Lung (tissue), 12 donors: Measurements from ENCODE around the gene FUT8. TPM values are rescaled to one million over a fixed set of nuclear protein-coding genes. Genes with fewer than 3 reads are reported as not detected.

Experiments
- ATAC-seq: fragments of 200-7000 bp; cut with Tn5 transposase; one replicate; pipeline ENCODE4 v1.9.1; 2020; ENCODE audit warnings: moderate number of reproducible peaks; ENCODE audit not compliant: insufficient read depth, low FRiP score
- DNase-seq, 3 donors: peaks; one replicate each; pipeline ENCODE4 v3.0.0-alpha.2; 2013 to 2017
- H3K27ac ChIP-seq, 2 donors: one replicate each; pipeline ENCODE4 v1.5.1; 2013; ENCODE audit warnings: mild to moderate bottlenecking in 2 of 2, moderate library complexity in 2 of 2, control low read depth in 1 of 2, inconsistent platforms in 1 of 2, low read depth in 1 of 2, low read length in 1 of 2
- H3K27me3 ChIP-seq, 3 donors: one replicate each; pipeline ENCODE4 v1.5.1; 2013; ENCODE audit warnings: low read length in 2 of 3; ENCODE audit not compliant: control insufficient read depth in 3 of 3, insufficient read depth in 3 of 3
- H3K36me3 ChIP-seq, 4 donors: one replicate each; pipeline ENCODE4 v1.5.1; 2013; ENCODE audit warnings: low read length in 4 of 4, mild to moderate bottlenecking in 1 of 4, moderate library complexity in 1 of 4; ENCODE audit not compliant: control insufficient read depth in 4 of 4, insufficient read depth in 4 of 4
- H3K4me1 ChIP-seq, 5 donors: one replicate each; pipeline ENCODE4 v1.5.1; 2013; ENCODE audit warnings: low read length in 5 of 5, mild to moderate bottlenecking in 2 of 5, moderate library complexity in 1 of 5; ENCODE audit not compliant: control insufficient read depth in 5 of 5, insufficient read depth in 5 of 5
- H3K4me3 ChIP-seq: one replicate; pipeline ENCODE4 v1.5.1; 2013; ENCODE audit warnings: mild to moderate bottlenecking, control low read depth, moderate library complexity
- H3K9ac ChIP-seq, 2 donors: one replicate each; pipeline ENCODE4 v1.5.1; 2013; ENCODE audit warnings: low read length in 2 of 2, control low read depth in 1 of 2; ENCODE audit not compliant: insufficient read depth in 1 of 2
- H3K9me3 ChIP-seq, 4 donors: one replicate each; pipeline ENCODE4 v1.5.1; 2013; ENCODE audit warnings: low read length in 3 of 4, mild to moderate bottlenecking in 1 of 4, moderate library complexity in 1 of 4; ENCODE audit not compliant: control insufficient read depth in 4 of 4, insufficient read depth in 3 of 4
- CTCF ChIP-seq: IDR thresholded peaks from 2 replicates; pipeline ENCODE4 v1.5.1; 2012; ENCODE audit warnings: mild to moderate bottlenecking; ENCODE audit errors: control extremely low read depth, extremely low read depth
- WGBS, 2 donors: extraction: QIAGEN DNeasy Blood & Tissue Kit; methylation state at CpG; one replicate each; pipeline ENCODE4 v1.1.7; 2013; 5-methylcytosine and 5-hydroxymethylcytosine counted together
- polyA plus RNA-seq, 2 donors: library from polyadenylated mRNA; stranded (reverse); fragments of 200-250 nt; gene quantifications; one replicate each; pipeline ENCODE4 v1.2.1, GENCODE V29; 2013
- total RNA-seq, 2 donors: library from RNA; depleted of rRNA in 1 of 2; stranded (reverse); fragments of >200 nt in 1 of 2; gene quantifications; one replicate each; pipeline ENCODE4 v1.2.1, GENCODE V29; 2014 to 2021
- donor health status: control.
- donor health status: control.
- donor health status: Bipolar disorder and iron deficiency.
- donor health status: healthy.
- donor health status: DM: yes; HTN: yes; CAD: no.

FUT8 gene
- total and polyA plus RNA-seq, 4 donors, result 9.9 to 98.5 (median 25.8) TPM

- peaks cover 0 to 2% (median 0%) of the 10 kb centered on the region in 4 donors for H3K9me3 ChIP-seq
- no peak overlapping the region for H3K27ac ChIP-seq
- H3K4me3 ChIP-seq, result no peak overlapping the region
- H3K4me1 ChIP-seq, result peaks cover 0 to 3% (median 0%) of the 10 kb centered on the region in 5 donors
- no peak for TF ChIP-seq CTCF
- H3K27me3 ChIP-seq, result no peaks in the 10 kb centered on the region
- ATAC-seq (no peak), DNase-seq (peak in 2 of 3 donors; percentile 52 to 58)
- H3K9ac ChIP-seq, result no peak overlapping the region
- no peaks in the 10 kb centered on the region for H3K36me3 ChIP-seq
- 54 to 71% methylated on average over 1 of the region's 1 CpG for WGBS, 2 donors
Observed at GRCh38 chr14:65446159-65446558, 33.6 kb downstream of the FUT8 start.

GRCh38 chr14:65449647-65450046 is 37.1 kb downstream of the FUT8 start:
- peaks cover 0 to 3% (median 1%) of the 10 kb centered on the region in 4 donors for H3K9me3 ChIP-seq
- ATAC-seq, result no peak
- no peak overlapping the region for H3K4me3 ChIP-seq
- H3K27me3 ChIP-seq, result no peaks in the 10 kb centered on the region
- TF ChIP-seq CTCF, result no peak
- no peak overlapping the region for H3K27ac ChIP-seq
- no peak for DNase-seq
- peaks cover 0 to 6% (median 3%) of the 10 kb centered on the region in 5 donors for H3K4me1 ChIP-seq
- peaks cover 0 to 3% (median 0%) of the 10 kb centered on the region in 4 donors for H3K36me3 ChIP-seq
- H3K9ac ChIP-seq, result no peak overlapping the region
- 94 to 97% methylated on average over 1 of the region's 1 CpG for WGBS, 2 donors

- Histone ChIP-seq H3K27me3 (no peaks in the 10 kb centered on the region), H3K9me3 (peaks cover 0 to 3% (median 1%) of the 10 kb centered on the region in 4 donors), H3K27ac (no peak overlapping the region), H3K36me3 (peaks cover 0 to 3% (median under 1%) of the 10 kb centered on the region in 4 donors), H3K4me3 (no peak overlapping the region), H3K4me1 (peaks cover 0 to 6% (median 0%) of the 10 kb centered on the region in 5 donors), H3K9ac (no peak overlapping the region)
- ATAC-seq (no peak), DNase-seq (peak in 2 of 3 donors; percentile 74 to 88)
- WGBS, 2 donors, result 93 to 97% methylated on average over 3 of the region's 3 CpGs
- no peak for TF ChIP-seq CTCF
Observed at GRCh38 chr14:65453807-65454480, 41.4 kb downstream of the FUT8 start.
